ENCODE data around the gene TEX52. TPM values are rescaled to one million over a fixed set of nuclear protein-coding genes. Genes with fewer than 3 reads are reported as not detected.

Gene TEX52
- polyA plus RNA-seq, 1 donor from 2014 or later = not detected

DNA sequence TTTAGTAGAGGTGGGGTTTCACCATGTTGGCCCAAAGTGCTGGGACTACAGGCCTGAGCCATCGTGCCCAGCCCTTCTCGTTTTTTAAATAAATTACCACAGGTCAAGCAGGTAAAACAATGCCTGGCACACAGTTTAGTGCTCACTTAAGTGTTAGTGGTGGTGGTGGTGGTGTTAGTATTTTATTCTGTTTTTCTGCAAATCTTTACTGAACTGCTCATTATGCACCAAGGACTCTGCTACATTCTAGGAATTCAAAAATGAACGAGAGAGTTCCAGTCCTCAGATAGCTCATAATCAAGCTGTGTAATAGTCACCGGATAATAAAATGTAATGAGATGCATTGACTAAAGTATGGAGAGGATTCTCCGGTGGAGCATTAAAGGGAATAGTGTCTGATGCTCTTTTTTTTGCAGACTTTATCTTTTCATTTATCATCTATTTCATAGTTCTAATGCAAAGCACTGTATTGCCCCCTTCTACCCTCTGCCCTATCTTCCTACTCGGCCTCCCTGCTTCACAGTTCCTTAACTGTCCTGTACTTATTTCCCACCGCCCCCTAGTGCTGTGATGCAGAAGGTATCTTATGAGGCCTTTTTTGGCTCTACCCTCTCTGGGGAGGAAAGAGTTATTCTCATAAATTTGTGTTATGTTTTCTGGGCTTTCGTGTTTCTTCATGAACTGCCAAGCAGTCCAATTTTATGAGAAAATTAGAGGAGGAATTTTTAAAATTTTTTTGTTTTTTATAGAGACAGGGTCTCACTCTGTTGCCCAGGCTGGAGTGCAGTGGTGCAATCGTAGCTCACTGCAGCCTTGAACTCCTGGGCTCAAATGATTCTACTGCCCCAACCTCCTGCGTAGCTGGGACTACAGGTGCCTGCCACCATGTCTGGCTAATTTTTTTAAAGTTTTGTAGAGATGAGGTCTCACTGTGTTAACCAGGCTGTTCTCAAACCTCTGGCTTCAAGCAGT lies 43.3 kb downstream of the TEX52 start:
- Histone ChIP-seq H3F3A (ENCODE audit: insufficient read depth, low read length, poor library complexity, severe bottlenecking) (peaks cover 5% of the 10 kb centered on the region), H3K27me3 (ENCODE audit: insufficient read depth, low read depth, low read length) (no peaks in the 10 kb centered on the region), H3K79me2 (replicated peaks; ENCODE audit: insufficient read depth, low read length) (peaks cover 11% of the 10 kb centered on the region), H3K4me3 (ENCODE audit: low read length) (peak overlapping the region; percentile 75), H3K9ac (ENCODE audit: low read length) (peak overlapping the region; percentile 93), H4K20me1 (ENCODE audit: insufficient read depth) (no peaks in the 10 kb centered on the region), H2AFZ (ENCODE audit: low read depth, low read length) (peak overlapping the region; percentile 82), H3K27ac (ENCODE audit: low read length) (peak overlapping the region; percentile 97), H3K4me2 (ENCODE audit: low read length) (peak overlapping the region; percentile 98), H3K36me3 (ENCODE audit: insufficient read depth, low read length) (no peaks in the 10 kb centered on the region), H3K9me2 (ENCODE audit: insufficient read depth, low read length) (no peaks in the 10 kb centered on the region), H3K9me3 (ENCODE audit: low read length) (no peaks in the 10 kb centered on the region)
- peak; percentile 71 for TF ChIP-seq RAD21 (conservative IDR thresholded peaks at IDR 0.05)
- TF ChIP-seq, protein P1, sequence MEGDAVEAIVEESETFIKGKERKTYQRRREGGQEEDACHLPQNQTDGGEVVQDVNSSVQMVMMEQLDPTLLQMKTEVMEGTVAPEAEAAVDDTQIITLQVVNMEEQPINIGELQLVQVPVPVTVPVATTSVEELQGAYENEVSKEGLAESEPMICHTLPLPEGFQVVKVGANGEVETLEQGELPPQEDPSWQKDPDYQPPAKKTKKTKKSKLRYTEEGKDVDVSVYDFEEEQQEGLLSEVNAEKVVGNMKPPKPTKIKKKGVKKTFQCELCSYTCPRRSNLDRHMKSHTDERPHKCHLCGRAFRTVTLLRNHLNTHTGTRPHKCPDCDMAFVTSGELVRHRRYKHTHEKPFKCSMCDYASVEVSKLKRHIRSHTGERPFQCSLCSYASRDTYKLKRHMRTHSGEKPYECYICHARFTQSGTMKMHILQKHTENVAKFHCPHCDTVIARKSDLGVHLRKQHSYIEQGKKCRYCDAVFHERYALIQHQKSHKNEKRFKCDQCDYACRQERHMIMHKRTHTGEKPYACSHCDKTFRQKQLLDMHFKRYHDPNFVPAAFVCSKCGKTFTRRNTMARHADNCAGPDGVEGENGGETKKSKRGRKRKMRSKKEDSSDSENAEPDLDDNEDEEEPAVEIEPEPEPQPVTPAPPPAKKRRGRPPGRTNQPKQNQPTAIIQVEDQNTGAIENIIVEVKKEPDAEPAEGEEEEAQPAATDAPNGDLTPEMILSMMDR (IDR thresholded peaks at IDR 0.05; ENCODE audit: poor library complexity, severe bottlenecking) = peak; percentile 82
- peak; percentile 77 for TF ChIP-seq SMC3 (conservative IDR thresholded peaks at IDR 0.05; ENCODE audit: poor library complexity)
- TF ChIP-seq POLR2AphosphoS5 (IDR thresholded peaks at IDR 0.05) = peak; percentile 36
- no peak for TF ChIP-seq TAF1 (IDR thresholded peaks at IDR 0.05; ENCODE audit: low read depth)

DNA sequence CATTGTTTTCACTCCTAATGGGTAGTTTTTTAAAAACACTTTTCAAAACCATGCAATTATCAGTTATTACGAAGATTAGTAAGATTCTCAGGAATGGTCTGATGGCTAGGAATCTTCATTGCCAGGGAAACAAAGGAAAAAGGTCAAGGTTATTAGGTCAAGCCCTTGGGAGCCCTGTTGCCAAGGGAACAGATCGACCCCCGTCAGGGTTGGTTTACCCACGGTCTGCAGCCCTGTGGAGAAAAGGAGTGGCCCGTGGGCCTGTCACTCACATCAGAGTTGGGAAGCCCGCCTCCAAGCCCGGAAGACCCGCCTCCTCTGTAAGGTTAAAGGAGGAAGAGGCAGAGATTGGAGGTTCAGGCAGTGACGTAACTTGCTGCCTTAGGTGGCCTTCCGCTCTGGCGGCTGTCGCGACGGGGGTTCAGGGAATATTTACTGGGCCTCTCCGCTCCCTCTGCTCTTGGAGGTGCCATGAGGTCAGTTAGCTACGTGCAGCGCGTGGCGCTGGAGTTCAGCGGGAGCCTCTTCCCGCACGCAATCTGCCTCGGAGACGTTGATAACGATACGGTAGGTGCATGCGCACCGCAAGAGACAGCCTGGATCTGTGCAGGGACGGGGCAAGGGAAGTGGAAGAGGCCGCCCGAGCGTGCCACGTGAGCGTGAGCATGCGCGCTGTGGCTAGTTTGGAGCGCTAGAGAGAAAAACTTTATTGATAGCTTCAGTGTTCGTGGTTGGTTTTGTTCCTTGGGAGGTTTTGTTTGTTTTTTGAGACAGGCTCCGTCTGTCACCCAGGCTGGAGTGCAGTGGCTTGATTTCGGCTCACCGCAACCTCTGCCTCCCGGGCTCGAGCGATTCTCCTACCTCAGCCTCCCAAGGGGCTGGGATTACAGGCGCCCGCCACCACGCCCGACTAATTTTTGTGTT lies 44.3 kb downstream of the TEX52 start, which contains the start of gene ITFG2:
ITFG2 (plus strand) TSS at position 379 of the 924 bp plus-strand sequence; CDS start at position 472, 93 bp downstream.
- Histone ChIP-seq H3K4me3 (ENCODE audit: low read length) (peak within 1 kb of the TSS; percentile 75), H3K9me2 (ENCODE audit: insufficient read depth, low read length) (no peaks in the 10 kb centered on the region), H3K9ac (ENCODE audit: low read length) (peak within 1 kb of the TSS; percentile 93), H3F3A (ENCODE audit: insufficient read depth, low read length, poor library complexity, severe bottlenecking) (peaks cover 5% of the 10 kb centered on the region), H3K27ac (ENCODE audit: low read length) (peak within 1 kb of the TSS; percentile 97), H2AFZ (ENCODE audit: low read depth, low read length) (peak within 1 kb of the TSS; percentile 82), H4K20me1 (ENCODE audit: insufficient read depth) (no peaks in the 10 kb centered on the region), H3K79me2 (replicated peaks; ENCODE audit: insufficient read depth, low read length) (peaks cover 11% of the 10 kb centered on the region), H3K9me3 (ENCODE audit: low read length) (no peaks in the 10 kb centered on the region), H3K27me3 (ENCODE audit: insufficient read depth, low read depth, low read length) (no peaks in the 10 kb centered on the region), H3K4me2 (ENCODE audit: low read length) (peak within 1 kb of the TSS; percentile 98), H3K36me3 (ENCODE audit: insufficient read depth, low read length) (no peaks in the 10 kb centered on the region)
- TF ChIP-seq EP300 (conservative IDR thresholded peaks at IDR 0.05; ENCODE audit: poor library complexity, severe bottlenecking) = peak; percentile 89
- TF ChIP-seq, protein P2, sequence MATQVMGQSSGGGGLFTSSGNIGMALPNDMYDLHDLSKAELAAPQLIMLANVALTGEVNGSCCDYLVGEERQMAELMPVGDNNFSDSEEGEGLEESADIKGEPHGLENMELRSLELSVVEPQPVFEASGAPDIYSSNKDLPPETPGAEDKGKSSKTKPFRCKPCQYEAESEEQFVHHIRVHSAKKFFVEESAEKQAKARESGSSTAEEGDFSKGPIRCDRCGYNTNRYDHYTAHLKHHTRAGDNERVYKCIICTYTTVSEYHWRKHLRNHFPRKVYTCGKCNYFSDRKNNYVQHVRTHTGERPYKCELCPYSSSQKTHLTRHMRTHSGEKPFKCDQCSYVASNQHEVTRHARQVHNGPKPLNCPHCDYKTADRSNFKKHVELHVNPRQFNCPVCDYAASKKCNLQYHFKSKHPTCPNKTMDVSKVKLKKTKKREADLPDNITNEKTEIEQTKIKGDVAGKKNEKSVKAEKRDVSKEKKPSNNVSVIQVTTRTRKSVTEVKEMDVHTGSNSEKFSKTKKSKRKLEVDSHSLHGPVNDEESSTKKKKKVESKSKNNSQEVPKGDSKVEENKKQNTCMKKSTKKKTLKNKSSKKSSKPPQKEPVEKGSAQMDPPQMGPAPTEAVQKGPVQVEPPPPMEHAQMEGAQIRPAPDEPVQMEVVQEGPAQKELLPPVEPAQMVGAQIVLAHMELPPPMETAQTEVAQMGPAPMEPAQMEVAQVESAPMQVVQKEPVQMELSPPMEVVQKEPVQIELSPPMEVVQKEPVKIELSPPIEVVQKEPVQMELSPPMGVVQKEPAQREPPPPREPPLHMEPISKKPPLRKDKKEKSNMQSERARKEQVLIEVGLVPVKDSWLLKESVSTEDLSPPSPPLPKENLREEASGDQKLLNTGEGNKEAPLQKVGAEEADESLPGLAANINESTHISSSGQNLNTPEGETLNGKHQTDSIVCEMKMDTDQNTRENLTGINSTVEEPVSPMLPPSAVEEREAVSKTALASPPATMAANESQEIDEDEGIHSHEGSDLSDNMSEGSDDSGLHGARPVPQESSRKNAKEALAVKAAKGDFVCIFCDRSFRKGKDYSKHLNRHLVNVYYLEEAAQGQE (IDR thresholded peaks at IDR 0.05; ENCODE audit: borderline replicate concordance) = peak; percentile 93
- TF ChIP-seq TAF1 (IDR thresholded peaks at IDR 0.05; ENCODE audit: low read depth) = peak; percentile 84
- TF ChIP-seq, protein P1 (IDR thresholded peaks at IDR 0.05; ENCODE audit: poor library complexity, severe bottlenecking) = peak; percentile 29
- peak; percentile 47 for TF ChIP-seq RAD21 (conservative IDR thresholded peaks at IDR 0.05)
- peak; percentile 99 for TF ChIP-seq MXI1 (conservative IDR thresholded peaks at IDR 0.05; ENCODE audit: poor library complexity, severe bottlenecking)
- TF ChIP-seq POLR2AphosphoS5 (IDR thresholded peaks at IDR 0.05) = peak; percentile 98
- peak; percentile 58 for TF ChIP-seq SMC3 (conservative IDR thresholded peaks at IDR 0.05; ENCODE audit: poor library complexity)
- no peak for TF ChIP-seq EZH2 (IDR thresholded peaks at IDR 0.05; ENCODE audit: borderline replicate concordance, insufficient read depth, low read length, poor library complexity, severe bottlenecking)
